GM23338 (cell line): ENCODE results near the gene PCP2. TPM values are rescaled to one million over a fixed set of nuclear protein-coding genes. Genes with fewer than 3 reads are reported as not detected.

Experiments
- ATAC-seq: fragments of 200-7000 bp; cut with Tn5 transposase; 3 replicates; pipeline ENCODE4 v1.9.1; 2020
- DNase-seq: peaks from one replicate; pipeline ENCODE4 v3.0.0-alpha.2; 2015; ENCODE audit warnings: low spot score
- H2AFZ ChIP-seq: fragments of 200-600 bp; sonication (generic); 2 replicates; pipeline ENCODE4 v1.8.0; 2016; ENCODE audit warnings: antibody characterized with exemption, mild to moderate bottlenecking, moderate library complexity
- H3F3A ChIP-seq: fragments of 200-600 bp; sonication (generic); replicated peaks from 2 replicates; pipeline ENCODE4 v1.8.0; 2017; ENCODE audit warnings: antibody characterized with exemption, mixed run types, low read depth
- H3K27ac ChIP-seq: fragments of 200-600 bp; sonication (generic); 2 replicates; pipeline ENCODE4 v1.6.1; 2016; ENCODE audit warnings: low read depth
- H3K27me3 ChIP-seq: fragments of 200-600 bp; sonication (generic); 2 replicates; pipeline ENCODE4 v1.8.0; 2016; ENCODE audit warnings: mild to moderate bottlenecking, mixed run types, moderate library complexity; ENCODE audit not compliant: insufficient read depth
- H3K36me3 ChIP-seq: fragments of 200-600 bp; sonication (generic); 2 replicates; pipeline ENCODE4 v1.8.0; 2016; ENCODE audit warnings: mild to moderate bottlenecking; ENCODE audit not compliant: insufficient read depth
- H3K4me1 ChIP-seq: fragments of 200-600 bp; sonication (generic); 2 replicates; pipeline ENCODE4 v1.8.0; 2016; ENCODE audit warnings: mild to moderate bottlenecking, moderate library complexity; ENCODE audit not compliant: insufficient read depth
- H3K4me2 ChIP-seq: fragments of 200-600 bp; sonication (generic); 2 replicates; pipeline ENCODE4 v1.7.1; 2017; ENCODE audit warnings: mixed run types
- H3K4me3 ChIP-seq: fragments of 200-600 bp; sonication (generic); 2 replicates; pipeline ENCODE4 v1.6.1; 2016; ENCODE audit warnings: mixed run types
- H3K79me2 ChIP-seq: fragments of 200-600 bp; sonication (generic); replicated peaks from 2 replicates; pipeline ENCODE4 v1.8.0; 2017; ENCODE audit warnings: mild to moderate bottlenecking; ENCODE audit not compliant: insufficient read depth
- H3K9me2 ChIP-seq: fragments of 200-600 bp; sonication (generic); 2 replicates; pipeline ENCODE4 v1.8.0; 2017; ENCODE audit not compliant: insufficient read depth
- H4K20me1 ChIP-seq: fragments of 200-600 bp; sonication (generic); replicated peaks from 2 replicates; pipeline ENCODE4 v1.8.0; 2017; ENCODE audit warnings: mild to moderate bottlenecking; ENCODE audit not compliant: insufficient read depth
- H3K27ac Mint-ChIP-seq: 2 replicates; pipeline ENCODE4 v1.8.0; 2020; ENCODE audit warnings: inconsistent platforms, mild to moderate bottlenecking, moderate library complexity, mixed read lengths
- H3K27me3 Mint-ChIP-seq: 3 replicates; pipeline ENCODE4 v1.8.0; 2022; ENCODE audit warnings: low read depth, mild to moderate bottlenecking, moderate library complexity, mixed read lengths, inconsistent platforms; ENCODE audit not compliant: insufficient read depth, poor library complexity
- H3K36me3 Mint-ChIP-seq: 3 replicates; pipeline ENCODE4 v1.8.0; 2021; ENCODE audit warnings: low read depth, mild to moderate bottlenecking, inconsistent platforms, moderate library complexity, mixed read lengths
- H3K4me1 Mint-ChIP-seq: 3 replicates; pipeline ENCODE4 v1.8.0; 2020; ENCODE audit warnings: mild to moderate bottlenecking, inconsistent platforms, mixed read lengths
- H3K4me3 Mint-ChIP-seq: 3 replicates; pipeline ENCODE4 v1.8.0; 2021; ENCODE audit warnings: moderate library complexity, mild to moderate bottlenecking, inconsistent platforms, mixed read lengths
- H3K9me3 Mint-ChIP-seq: 3 replicates; pipeline ENCODE4 v1.8.0; 2020; ENCODE audit warnings: moderate library complexity, mild to moderate bottlenecking, inconsistent platforms, mixed read lengths
- CREB1 ChIP-seq: fragments of 250-450 bp; sonication (Bioruptor Pico); IDR thresholded peaks from 2 replicates; pipeline ENCODE4 v1.5.0; 2020; ENCODE audit warnings: low read depth, mild to moderate bottlenecking, moderate library complexity
- ETS1 ChIP-seq: IDR thresholded peaks from 2 replicates; pipeline ENCODE4 v1.6.1; 2016; ENCODE audit warnings: antibody characterized with exemption
- EZH2 ChIP-seq: fragments of 200-600 bp; sonication (generic); IDR thresholded peaks from one replicate; pipeline ENCODE4 v1.8.0; 2017; ENCODE audit warnings: antibody characterized with exemption, mild to moderate bottlenecking, low read depth; ENCODE audit not compliant: unreplicated experiment
- EZH2phosphoT487 ChIP-seq: fragments of 200-600 bp; sonication (generic); IDR thresholded peaks from one replicate; pipeline ENCODE4 v1.8.1; 2018; ENCODE audit warnings: antibody characterized with exemption; ENCODE audit not compliant: unreplicated experiment
- JUNB ChIP-seq: IDR thresholded peaks from one replicate; pipeline ENCODE4 v1.6.1; 2016; ENCODE audit warnings: antibody characterized with exemption; ENCODE audit not compliant: unreplicated experiment
- NANOG ChIP-seq: IDR thresholded peaks from 2 replicates; pipeline ENCODE4 v1.6.1; 2016; ENCODE audit warnings: antibody characterized with exemption, borderline replicate concordance
- POLR2AphosphoS5 ChIP-seq: IDR thresholded peaks from 2 replicates; pipeline ENCODE4 v1.6.1; 2016; ENCODE audit warnings: antibody characterized with exemption, low read depth
- STAT1 ChIP-seq: IDR thresholded peaks from one replicate; pipeline ENCODE4 v1.6.1; 2016; ENCODE audit warnings: antibody characterized with exemption; ENCODE audit not compliant: unreplicated experiment
- ZNF114 ChIP-seq: fragments of 250-450 bp; sonication (Bioruptor Pico); IDR thresholded peaks from 2 replicates; pipeline ENCODE4 v1.5.0; 2020; ENCODE audit warnings: mild to moderate bottlenecking, moderate library complexity
- ZNF331 ChIP-seq: fragments of 250-450 bp; sonication (Bioruptor Pico); IDR thresholded peaks from 2 replicates; pipeline ENCODE4 v1.5.0; 2020; ENCODE audit warnings: low read depth, mild to moderate bottlenecking, moderate library complexity
- ZNF462 ChIP-seq: fragments of 250-450 bp; sonication (Bioruptor Pico); IDR thresholded peaks from 2 replicates; pipeline ENCODE4 v1.5.0; 2020; ENCODE audit warnings: mild to moderate bottlenecking, moderate library complexity
- polyA plus RNA-seq: library from polyadenylated mRNA; unstranded; fragments of >200 nt; fragmentation: Nextera tagmentation; extraction: Ambion mirVana; gene quantifications from 2 replicates; pipeline ENCODE4 v1.2.1, GENCODE V29; 2016
- total RNA-seq: library from RNA; depleted of rRNA; stranded (reverse); fragments of >200 nt; shearing (Covaris generic); gene quantifications from 2 replicates; pipeline ENCODE4 v1.2.3, GENCODE V29; 2014

PCP2 gene
- total and polyA plus RNA-seq, 2 experiments from 2014 or later = not detected

- TF ChIP-seq CREB1 (no peak), ETS1 (no peak), NANOG (no peak), EZH2 (no peak), JUNB (no peak)
Observed at GRCh38 chr19:7658219-7658686, 24.7 kb upstream of the PCP2 start (continued).

- Mint-ChIP-seq H3K27ac (no peak overlapping the region), H3K27me3 (peaks cover 21% of the 10 kb centered on the region), H3K36me3 (no peaks in the 10 kb centered on the region), H3K4me3 (no peak overlapping the region), H3K9me3 (0 out of 3 replicates have a peak, but pooled peaks cover 3% of the 10 kb centered on the region), H3K4me1 (peaks cover 5% of the 10 kb centered on the region; the same call in 1 of the 3 replicates)
- Histone ChIP-seq H3K4me1 (no peaks in the 10 kb centered on the region), H2AFZ (no peak overlapping the region), H3K4me2 (no peak overlapping the region), H4K20me1 (no peaks in the 10 kb centered on the region), H3K27me3 (peaks cover 20% of the 10 kb centered on the region), H3K36me3 (no peaks in the 10 kb centered on the region), H3F3A (no peaks in the 10 kb centered on the region), H3K27ac (no peak overlapping the region), H3K9me2 (no peaks in the 10 kb centered on the region), H3K79me2 (no peaks in the 10 kb centered on the region), H3K4me3 (no peak overlapping the region)
- DNase-seq = no peak
- TF ChIP-seq STAT1 (no peak), JUNB (no peak), ETS1 (no peak)
- ATAC-seq = no peak; the same call in 2 of the 3 replicates
Observed at GRCh38 chr19:7657131-7657751, 23.7 kb upstream of the PCP2 start.

- H3K9me3 Mint-ChIP-seq = no peaks in the 10 kb centered on the region
- no peak for ATAC-seq
- peaks cover 29% of the 10 kb centered on the region for H3K27me3 Mint-ChIP-seq
- no peaks in the 10 kb centered on the region for H3K4me1 ChIP-seq
- no peaks in the 10 kb centered on the region for H3F3A ChIP-seq
- H3K4me2 ChIP-seq = no peak overlapping the region
- H2AFZ ChIP-seq = no peak overlapping the region
- H4K20me1 ChIP-seq = no peaks in the 10 kb centered on the region
- H3K27me3 ChIP-seq = peaks cover 27% of the 10 kb centered on the region
- DNase-seq = no peak
- no peak overlapping the region for H3K27ac ChIP-seq
- H3K27ac Mint-ChIP-seq = no peak overlapping the region
- H3K4me1 Mint-ChIP-seq = peaks cover 7% of the 10 kb centered on the region; the same call in 1 of the 3 replicates
- no peaks in the 10 kb centered on the region for H3K36me3 Mint-ChIP-seq
- no peak overlapping the region for H3K4me3 Mint-ChIP-seq
- no peaks in the 10 kb centered on the region for H3K36me3 ChIP-seq
- H3K9me2 ChIP-seq = no peaks in the 10 kb centered on the region
- H3K4me3 ChIP-seq = no peak overlapping the region
- no peaks in the 10 kb centered on the region for H3K79me2 ChIP-seq
- TF ChIP-seq CREB1 (no peak), ZNF114 (no peak), POLR2AphosphoS5 (no peak), EZH2phosphoT487 (no peak), ZNF331 (no peak), ZNF462 (CRISPR knock-in tag) (no peak)
Observed at GRCh38 chr19:7655581-7655980, 22.1 kb upstream of the PCP2 start.
